Neuron (in vitro differentiated cells): ENCODE measurements around the gene PRDM2.

ENCODE experiments used
- H2AFZ ChIP-seq: one replicate; pipeline ENCODE4 v1.6.1; 2013; ENCODE audit warnings: low read depth, mild to moderate bottlenecking, inconsistent platforms, low read length, moderate library complexity
- H3K27me3 ChIP-seq: one replicate; pipeline ENCODE4 v1.6.1; 2013; ENCODE audit warnings: low read length; ENCODE audit not compliant: insufficient read depth
- H3K36me3 ChIP-seq: one replicate; pipeline ENCODE4 v1.6.1; 2013; ENCODE audit warnings: low read length; ENCODE audit not compliant: insufficient read depth
- H3K4me1 ChIP-seq: one replicate; pipeline ENCODE4 v1.6.1; 2013; ENCODE audit warnings: low read length; ENCODE audit not compliant: insufficient read depth
- H3K4me3 ChIP-seq: 2 replicates; pipeline ENCODE4 v1.5.1; 2013; ENCODE audit warnings: mild to moderate bottlenecking, low read length, moderate library complexity
- H3K9me3 ChIP-seq: one replicate; pipeline ENCODE4 v1.6.1; 2013; ENCODE audit warnings: low read length

The PRDM2 gene

GRCh38 chr1:13799502-13800283 lies 99.7 kb downstream of the PRDM2 start:
- Histone ChIP-seq H2AFZ (no peak overlapping the region), H3K9me3 (no peaks in the 10 kb centered on the region), H3K4me3 (no peak overlapping the region), H3K4me1 (no peaks in the 10 kb centered on the region), H3K27me3 (no peaks in the 10 kb centered on the region), H3K36me3 (peaks cover 3% of the 10 kb centered on the region)

GRCh38 chr1:13801232-13801631 lies 101.2 kb downstream of the PRDM2 start:
- H2AFZ ChIP-seq = no peak overlapping the region
- no peak overlapping the region for H3K4me3 ChIP-seq
- H3K9me3 ChIP-seq = no peaks in the 10 kb centered on the region
- H3K27me3 ChIP-seq = no peaks in the 10 kb centered on the region
- H3K36me3 ChIP-seq = no peaks in the 10 kb centered on the region
- H3K4me1 ChIP-seq = no peaks in the 10 kb centered on the region

GRCh38 chr1:13801655-13802486 lies 101.9 kb downstream of the PRDM2 start:
- no peaks in the 10 kb centered on the region for H3K36me3 ChIP-seq
- no peaks in the 10 kb centered on the region for H3K4me1 ChIP-seq
- H3K4me3 ChIP-seq = no peak overlapping the region
- H3K27me3 ChIP-seq = no peaks in the 10 kb centered on the region
- H3K9me3 ChIP-seq = no peaks in the 10 kb centered on the region
- H2AFZ ChIP-seq = no peak overlapping the region

GRCh38 chr1:13802782-13803545 lies 103.0 kb downstream of the PRDM2 start:
- Histone ChIP-seq H3K9me3 (no peaks in the 10 kb centered on the region), H3K27me3 (no peaks in the 10 kb centered on the region), H2AFZ (no peak overlapping the region), H3K4me1 (no peaks in the 10 kb centered on the region), H3K36me3 (no peaks in the 10 kb centered on the region), H3K4me3 (no peak overlapping the region)

- Histone ChIP-seq H3K36me3 (no peaks in the 10 kb centered on the region), H2AFZ (no peak overlapping the region), H3K27me3 (no peaks in the 10 kb centered on the region), H3K4me3 (no peak overlapping the region), H3K9me3 (no peaks in the 10 kb centered on the region), H3K4me1 (no peaks in the 10 kb centered on the region)
These were observed 103.7 kb downstream of the PRDM2 start for GRCh38 chr1:13803546-13804239.

- H3K4me3 ChIP-seq = no peak overlapping the region
- H3K4me1 ChIP-seq = no peaks in the 10 kb centered on the region
- no peaks in the 10 kb centered on the region for H3K9me3 ChIP-seq
- H2AFZ ChIP-seq = no peak overlapping the region
- H3K27me3 ChIP-seq = no peaks in the 10 kb centered on the region
- no peaks in the 10 kb centered on the region for H3K36me3 ChIP-seq
These were observed 104.2 kb downstream of the PRDM2 start for GRCh38 chr1:13804240-13804633.

GRCh38 chr1:13805431-13805830 lies 105.4 kb downstream of the PRDM2 start:
- H3K4me3 ChIP-seq = no peak overlapping the region
- H3K9me3 ChIP-seq = no peaks in the 10 kb centered on the region
- H2AFZ ChIP-seq = no peak overlapping the region
- H3K4me1 ChIP-seq = no peaks in the 10 kb centered on the region
- no peaks in the 10 kb centered on the region for H3K27me3 ChIP-seq
- no peaks in the 10 kb centered on the region for H3K36me3 ChIP-seq

GRCh38 chr1:13806108-13806507 lies 106.1 kb downstream of the PRDM2 start:
- H3K27me3 ChIP-seq = no peaks in the 10 kb centered on the region
- no peak overlapping the region for H2AFZ ChIP-seq
- no peaks in the 10 kb centered on the region for H3K9me3 ChIP-seq
- H3K4me3 ChIP-seq = no peak overlapping the region
- H3K4me1 ChIP-seq = no peaks in the 10 kb centered on the region
- H3K36me3 ChIP-seq = no peaks in the 10 kb centered on the region

- Histone ChIP-seq H3K36me3 (no peaks in the 10 kb centered on the region), H3K9me3 (no peaks in the 10 kb centered on the region), H3K27me3 (no peaks in the 10 kb centered on the region), H2AFZ (no peak overlapping the region), H3K4me1 (no peaks in the 10 kb centered on the region), H3K4me3 (no peak overlapping the region)
These were observed 107.2 kb downstream of the PRDM2 start for GRCh38 chr1:13807209-13807608.

GRCh38 chr1:13808729-13809131 lies 108.7 kb downstream of the PRDM2 start:
- Histone ChIP-seq H2AFZ (no peak overlapping the region), H3K4me1 (no peaks in the 10 kb centered on the region), H3K9me3 (no peaks in the 10 kb centered on the region), H3K4me3 (no peak overlapping the region), H3K27me3 (no peaks in the 10 kb centered on the region), H3K36me3 (no peaks in the 10 kb centered on the region)

GRCh38 chr1:13809461-13810159 lies 109.6 kb downstream of the PRDM2 start:
- Histone ChIP-seq H3K4me1 (no peaks in the 10 kb centered on the region), H3K9me3 (no peaks in the 10 kb centered on the region), H3K27me3 (no peaks in the 10 kb centered on the region), H2AFZ (no peak overlapping the region), H3K36me3 (no peaks in the 10 kb centered on the region), H3K4me3 (no peak overlapping the region)
